Esophagus squamous epithelium (tissue), 4 donors: ENCODE data around the gene PDSS2.

Source experiments
- CTCF ChIP-seq, 6 experiments: fragments of 450-650 bp in 4 of 6; fragments of 200-600 bp in 2 of 6; sonication (generic) in 2 of 6; IDR thresholded peaks; one replicate each; pipeline ENCODE4 v1.5.1; 2016 to 2019; ENCODE audit warnings: antibody characterized with exemption in 6 of 6, mild to moderate bottlenecking in 4 of 6, moderate library complexity in 4 of 6
- POLR2A ChIP-seq, 4 donors: fragments of 450-650 bp; IDR thresholded peaks; one replicate each; pipeline ENCODE4 v1.6.1; 2017; ENCODE audit warnings: antibody characterized with exemption in 4 of 4, mild to moderate bottlenecking in 4 of 4, moderate library complexity in 3 of 4

GRCh38 chr6:107504270-107505026 is 45.1 kb upstream of the PDSS2 start:
- TF ChIP-seq CTCF (IDR thresholded peaks at IDR 0.05) (no peak), POLR2A (IDR thresholded peaks at IDR 0.05) (no peak)
